ENCODE results near the gene NUDT14.

NUDT14 gene

GRCh38 chr14:105179191-105179590 is 1.9 kb downstream of the NUDT14 start:
- Histone ChIP-seq H3K4me1 (ENCODE audit: control insufficient read depth in 1 of 2, insufficient read depth in 2 of 2, low read length in 2 of 2) (peaks cover 0 to 13% of the 10 kb centered on the region in 2 donors), H3K4me3 (ENCODE audit: low read depth in 1 of 2, low read length in 2 of 2) (no peak overlapping the region), H3K9me3 (ENCODE audit: control insufficient read depth in 1 of 2, low read length in 2 of 2) (no peaks in the 10 kb centered on the region), H3K27ac (ENCODE audit: low read length) (no peak overlapping the region), H3K36me3 (ENCODE audit: control insufficient read depth in 1 of 2, insufficient read depth in 2 of 2, low read length in 2 of 2) (no peaks in the 10 kb centered on the region), H3K27me3 (ENCODE audit: low read depth, low read length) (no peaks in the 10 kb centered on the region)

GRCh38 chr14:105178868-105179140 is 2.3 kb downstream of the NUDT14 start:
- no peaks in the 10 kb centered on the region for H3K36me3 ChIP-seq (ENCODE audit: control insufficient read depth in 1 of 2, insufficient read depth in 2 of 2, low read length in 2 of 2)
- H3K4me3 ChIP-seq (ENCODE audit: low read depth in 1 of 2, low read length in 2 of 2) = no peak overlapping the region

GRCh38 chr14:105178069-105178867 is 2.8 kb downstream of the NUDT14 start:
- peaks cover 0 to 13% of the 10 kb centered on the region in 2 donors for H3K4me1 ChIP-seq (ENCODE audit: control insufficient read depth in 1 of 2, insufficient read depth in 2 of 2, low read length in 2 of 2)
- no peaks in the 10 kb centered on the region for H3K9me3 ChIP-seq (ENCODE audit: control insufficient read depth in 1 of 2, low read length in 2 of 2)
- no peak overlapping the region for H3K27ac ChIP-seq (ENCODE audit: low read length)
- H3K36me3 ChIP-seq (ENCODE audit: control insufficient read depth in 1 of 2, insufficient read depth in 2 of 2, low read length in 2 of 2) = no peaks in the 10 kb centered on the region
- no peak overlapping the region for H3K4me3 ChIP-seq (ENCODE audit: low read depth in 1 of 2, low read length in 2 of 2)
- no peaks in the 10 kb centered on the region for H3K27me3 ChIP-seq (ENCODE audit: low read depth, low read length)

More at GRCh38 chr14:105178868-105179140, 2.3 kb downstream of the NUDT14 start:
- Histone ChIP-seq H3K27ac (ENCODE audit: low read length) (no peak overlapping the region), H3K4me1 (ENCODE audit: control insufficient read depth in 1 of 2, insufficient read depth in 2 of 2, low read length in 2 of 2) (peaks cover 0 to 13% of the 10 kb centered on the region in 2 donors), H3K9me3 (ENCODE audit: control insufficient read depth in 1 of 2, low read length in 2 of 2) (no peaks in the 10 kb centered on the region), H3K27me3 (ENCODE audit: low read depth, low read length) (no peaks in the 10 kb centered on the region)

- Histone ChIP-seq H3K9me3 (ENCODE audit: control insufficient read depth in 1 of 2, low read length in 2 of 2) (no peaks in the 10 kb centered on the region), H3K36me3 (ENCODE audit: control insufficient read depth in 1 of 2, insufficient read depth in 2 of 2, low read length in 2 of 2) (no peaks in the 10 kb centered on the region), H3K27ac (ENCODE audit: low read length) (no peak overlapping the region), H3K4me1 (ENCODE audit: control insufficient read depth in 1 of 2, insufficient read depth in 2 of 2, low read length in 2 of 2) (peaks cover 0 to 13% of the 10 kb centered on the region in 2 donors), H3K4me3 (ENCODE audit: low read depth in 1 of 2, low read length in 2 of 2) (no peak overlapping the region), H3K27me3 (ENCODE audit: low read depth, low read length) (no peaks in the 10 kb centered on the region)
Measured at GRCh38 chr14:105177082-105177481, 4.0 kb downstream of the NUDT14 start.

GRCh38 chr14:105176513-105176912 is 4.6 kb downstream of the NUDT14 start:
- H3K27me3 ChIP-seq (ENCODE audit: low read depth, low read length) = no peaks in the 10 kb centered on the region
- no peaks in the 10 kb centered on the region for H3K9me3 ChIP-seq (ENCODE audit: control insufficient read depth in 1 of 2, low read length in 2 of 2)
- H3K4me1 ChIP-seq (ENCODE audit: control insufficient read depth in 1 of 2, insufficient read depth in 2 of 2, low read length in 2 of 2) = peaks cover 0 to 8% of the 10 kb centered on the region in 2 donors
- no peaks in the 10 kb centered on the region for H3K36me3 ChIP-seq (ENCODE audit: control insufficient read depth in 1 of 2, insufficient read depth in 2 of 2, low read length in 2 of 2)
- no peak overlapping the region for H3K4me3 ChIP-seq (ENCODE audit: low read depth in 1 of 2, low read length in 2 of 2)
- H3K27ac ChIP-seq (ENCODE audit: low read length) = no peak overlapping the region

GRCh38 chr14:105173901-105174894 is 6.9 kb downstream of the NUDT14 start:
- Histone ChIP-seq H3K9me3 (ENCODE audit: control insufficient read depth in 1 of 2, low read length in 2 of 2) (no peaks in the 10 kb centered on the region), H3K27me3 (ENCODE audit: low read depth, low read length) (peaks cover 17% of the 10 kb centered on the region), H3K27ac (ENCODE audit: low read length) (no peak overlapping the region), H3K36me3 (ENCODE audit: control insufficient read depth in 1 of 2, insufficient read depth in 2 of 2, low read length in 2 of 2) (no peaks in the 10 kb centered on the region), H3K4me1 (ENCODE audit: control insufficient read depth in 1 of 2, insufficient read depth in 2 of 2, low read length in 2 of 2) (peaks cover 0 to 11% of the 10 kb centered on the region in 2 donors), H3K4me3 (ENCODE audit: low read depth in 1 of 2, low read length in 2 of 2) (no peak overlapping the region)

- Histone ChIP-seq H3K4me3 (ENCODE audit: low read depth in 1 of 2, low read length in 2 of 2) (no peak overlapping the region), H3K27me3 (ENCODE audit: low read depth, low read length) (peaks cover 17% of the 10 kb centered on the region), H3K9me3 (ENCODE audit: control insufficient read depth in 1 of 2, low read length in 2 of 2) (no peaks in the 10 kb centered on the region), H3K36me3 (ENCODE audit: control insufficient read depth in 1 of 2, insufficient read depth in 2 of 2, low read length in 2 of 2) (no peaks in the 10 kb centered on the region), H3K4me1 (ENCODE audit: control insufficient read depth in 1 of 2, insufficient read depth in 2 of 2, low read length in 2 of 2) (peaks cover 0 to 15% of the 10 kb centered on the region in 2 donors), H3K27ac (ENCODE audit: low read length) (no peak overlapping the region)
Measured at GRCh38 chr14:105173145-105173544, 8.0 kb downstream of the NUDT14 start.

GRCh38 chr14:105172476-105172875 is 8.6 kb downstream of the NUDT14 start:
- Histone ChIP-seq H3K36me3 (ENCODE audit: control insufficient read depth in 1 of 2, insufficient read depth in 2 of 2, low read length in 2 of 2) (no peaks in the 10 kb centered on the region), H3K27me3 (ENCODE audit: low read depth, low read length) (peaks cover 17% of the 10 kb centered on the region), H3K27ac (ENCODE audit: low read length) (no peak overlapping the region), H3K4me3 (ENCODE audit: low read depth in 1 of 2, low read length in 2 of 2) (no peak overlapping the region), H3K9me3 (ENCODE audit: control insufficient read depth in 1 of 2, low read length in 2 of 2) (no peaks in the 10 kb centered on the region), H3K4me1 (ENCODE audit: control insufficient read depth in 1 of 2, insufficient read depth in 2 of 2, low read length in 2 of 2) (peaks cover 0 to 19% of the 10 kb centered on the region in 2 donors)

GRCh38 chr14:105171004-105171673 is 10.0 kb downstream of the NUDT14 start:
- H3K36me3 ChIP-seq (ENCODE audit: control insufficient read depth in 1 of 2, insufficient read depth in 2 of 2, low read length in 2 of 2) = no peaks in the 10 kb centered on the region
- H3K27ac ChIP-seq (ENCODE audit: low read length) = no peak overlapping the region
- peaks cover 0 to 24% of the 10 kb centered on the region in 2 donors for H3K4me1 ChIP-seq (ENCODE audit: control insufficient read depth in 1 of 2, insufficient read depth in 2 of 2, low read length in 2 of 2)

GRCh38 chr14:105169776-105170655 is 11.1 kb downstream of the NUDT14 start:
- no peak overlapping the region for H3K4me3 ChIP-seq (ENCODE audit: low read depth in 1 of 2, low read length in 2 of 2)
- peaks cover 21% of the 10 kb centered on the region for H3K27me3 ChIP-seq (ENCODE audit: low read depth, low read length)
- peaks cover 0 to 24% of the 10 kb centered on the region in 2 donors for H3K4me1 ChIP-seq (ENCODE audit: control insufficient read depth in 1 of 2, insufficient read depth in 2 of 2, low read length in 2 of 2)
- no peaks in the 10 kb centered on the region for H3K9me3 ChIP-seq (ENCODE audit: control insufficient read depth in 1 of 2, low read length in 2 of 2)
- no peak overlapping the region for H3K27ac ChIP-seq (ENCODE audit: low read length)
- H3K36me3 ChIP-seq (ENCODE audit: control insufficient read depth in 1 of 2, insufficient read depth in 2 of 2, low read length in 2 of 2) = no peaks in the 10 kb centered on the region

More at GRCh38 chr14:105171004-105171673, 10.0 kb downstream of the NUDT14 start:
- peaks cover 21% of the 10 kb centered on the region for H3K27me3 ChIP-seq (ENCODE audit: low read depth, low read length)
- H3K9me3 ChIP-seq (ENCODE audit: control insufficient read depth in 1 of 2, low read length in 2 of 2) = no peaks in the 10 kb centered on the region
- H3K4me3 ChIP-seq (ENCODE audit: low read depth in 1 of 2, low read length in 2 of 2) = no peak overlapping the region
